Naive thymus-derived CD4-positive, alpha-beta T cell (primary cell): ENCODE data around the gene FITM1. TPM values are rescaled to one million over a fixed set of nuclear protein-coding genes. Genes with fewer than 3 reads are reported as not detected.

Source experiments
- ATAC-seq: fragments of 150-1000 bp; cut with Tn5 transposase; 2 replicates; pipeline ENCODE4 v1.10.0; 2021; ENCODE audit warnings: mild to moderate bottlenecking, moderate library complexity
- CTCF ChIA-PET: fragments of 350-600 bp; sonication (Branson Sonifier 250); formaldehyde crosslinking; loops from one replicate; lab custom pipeline; 2021; ENCODE audit warnings: antibody characterized with exemption; lab: Charles Lee
- POLR2A ChIA-PET: fragments of 350-600 bp; sonication (Branson Sonifier 250); formaldehyde crosslinking; loops from one replicate; lab custom pipeline; 2021; ENCODE audit warnings: antibody characterized with exemption, inconsistent platforms; lab: Charles Lee
- DNase-seq, 9 donors: peaks; one replicate each; pipeline versions ENCODE4 v3.0.0 to v3.0.0-alpha.2; 2020 to 2022; ENCODE audit warnings: mixed read lengths in 1 of 9
- H3K27ac ChIP-seq: one replicate; pipeline ENCODE4 v1.7.0; 2013; ENCODE audit warnings: mild to moderate bottlenecking, low read depth, low read length, moderate library complexity
- H3K27me3 ChIP-seq, 2 donors: one replicate each; pipeline ENCODE4 v1.7.0; 2013; ENCODE audit warnings: low read length in 2 of 2, mild to moderate bottlenecking in 2 of 2, moderate library complexity in 2 of 2; ENCODE audit not compliant: control insufficient read depth in 2 of 2, insufficient read depth in 2 of 2
- H3K36me3 ChIP-seq, 3 experiments: 1 replicate in 2 of 3; 2 replicates in 1 of 3; pipeline ENCODE4 v1.7.0; 2013; ENCODE audit warnings: low read length in 3 of 3, mild to moderate bottlenecking in 3 of 3, moderate library complexity in 1 of 3; ENCODE audit not compliant: insufficient read depth in 3 of 3, control insufficient read depth in 2 of 3
- H3K4me1 ChIP-seq, 2 donors: one replicate each; pipeline ENCODE4 v1.7.0; 2013; ENCODE audit warnings: low read length in 2 of 2, mild to moderate bottlenecking in 2 of 2, moderate library complexity in 1 of 2; ENCODE audit not compliant: control insufficient read depth in 2 of 2, insufficient read depth in 2 of 2
- H3K4me3 ChIP-seq: 2 replicates; pipeline ENCODE4 v1.7.0; 2013; ENCODE audit warnings: mild to moderate bottlenecking, low read length
- H3K9me3 ChIP-seq, 3 experiments: 1 replicate in 2 of 3; 2 replicates in 1 of 3; pipeline ENCODE4 v1.7.0; 2013; ENCODE audit warnings: low read length in 3 of 3; ENCODE audit not compliant: control insufficient read depth in 2 of 3
- H3K27ac Mint-ChIP-seq, 9 donors: one replicate each; pipeline ENCODE4 v1.8.0; 2020 to 2022; ENCODE audit warnings: mixed read lengths in 9 of 9, mild to moderate bottlenecking in 8 of 9, moderate library complexity in 5 of 9, inconsistent platforms in 2 of 9
- H3K27me3 Mint-ChIP-seq, 5 donors: one replicate each; pipeline ENCODE4 v1.8.0; 2021 to 2022; ENCODE audit warnings: mixed read lengths in 5 of 5, mild to moderate bottlenecking in 1 of 5
- H3K36me3 Mint-ChIP-seq, 5 donors: one replicate each; pipeline ENCODE4 v1.8.0; 2020 to 2022; ENCODE audit warnings: mixed read lengths in 5 of 5, mild to moderate bottlenecking in 3 of 5, inconsistent platforms in 1 of 5
- H3K4me1 Mint-ChIP-seq, 7 donors: one replicate each; pipeline ENCODE4 v1.8.0; 2020 to 2022; ENCODE audit warnings: mixed read lengths in 7 of 7, mild to moderate bottlenecking in 3 of 7, inconsistent platforms in 1 of 7
- H3K4me3 Mint-ChIP-seq, 10 donors: one replicate each; pipeline ENCODE4 v1.8.0; 2020 to 2022; ENCODE audit warnings: mild to moderate bottlenecking in 10 of 10, mixed read lengths in 10 of 10, moderate library complexity in 6 of 10, inconsistent platforms in 2 of 10
- H3K9me3 Mint-ChIP-seq, 11 donors: one replicate each; pipeline ENCODE4 v1.8.0; 2020 to 2022; ENCODE audit warnings: mixed read lengths in 11 of 11, mild to moderate bottlenecking in 4 of 11, inconsistent platforms in 1 of 11, moderate library complexity in 1 of 11
- intact Hi-C, 2 donors: fragments of 100-400 bp; cut with micrococcal nuclease; formaldehyde crosslinking; loops; one replicate each; pipeline ENCODE4 v1.15.1; 2023
- polyA plus RNA-seq, 2 donors: library from polyadenylated mRNA; unstranded; fragments of 300-500 nt; fragmentation: Illumina TruSeq; gene quantifications; one replicate each; pipeline ENCODE4 v1.2.3, GENCODE V29; 2021
- total RNA-seq, 6 experiments: library from RNA in 5 of 6; stranded (reverse) in 5 of 6; gene quantifications; 1 replicate in 5 of 6; 2 replicates in 1 of 6; pipeline ENCODE4 v1.2.3 and lab custom pipeline; 2021 to 2026

The FITM1 gene
- total and polyA plus RNA-seq, 7 experiments from 2014 or later, result 0.48 to 4.3 (median 1.8) TPM

- DNase-seq (no peak), ATAC-seq (no peak)
- Mint-ChIP-seq H3K4me3 (no peak overlapping the region), H3K9me3 (no peaks in the 10 kb centered on the region), H3K4me1 (peaks cover under 1 to 26% (median 18%) of the 10 kb centered on the region in 7 donors), H3K36me3 (peaks cover 0 to 39% (median 4%) of the 10 kb centered on the region in 5 donors), H3K27ac (peak overlapping the region in 1 of 9 donors; percentile 81), H3K27me3 (no peaks in the 10 kb centered on the region)
- Histone ChIP-seq H3K9me3 (no peaks in the 10 kb centered on the region), H3K27me3 (no peaks in the 10 kb centered on the region), H3K4me3 (no peak overlapping the region), H3K36me3 (peaks cover 0 to 57% (median 13%) of the 10 kb centered on the region in 3 experiments), H3K4me1 (peaks cover 0 to 7% of the 10 kb centered on the region in 2 donors), H3K27ac (no peak overlapping the region)
- ChIA-PET POLR2A (interaction anchor here (0.6 to 1.1 kb wide), 3 partner anchors 12 to 87 kb away, joined by 3 read pairs; partner anchors contain the start of gene IPO4), CTCF (interaction anchor here (0.5 to 0.7 kb wide), 2 partner anchors 62 to 146 kb away, joined by 4 to 8 read pairs; partner anchors contain the start of gene DCAF11)
- intact Hi-C loops, result no loop called here
Measured at GRCh38 chr14:24176599-24176998, 46.1 kb downstream of the FITM1 start.

DNA sequence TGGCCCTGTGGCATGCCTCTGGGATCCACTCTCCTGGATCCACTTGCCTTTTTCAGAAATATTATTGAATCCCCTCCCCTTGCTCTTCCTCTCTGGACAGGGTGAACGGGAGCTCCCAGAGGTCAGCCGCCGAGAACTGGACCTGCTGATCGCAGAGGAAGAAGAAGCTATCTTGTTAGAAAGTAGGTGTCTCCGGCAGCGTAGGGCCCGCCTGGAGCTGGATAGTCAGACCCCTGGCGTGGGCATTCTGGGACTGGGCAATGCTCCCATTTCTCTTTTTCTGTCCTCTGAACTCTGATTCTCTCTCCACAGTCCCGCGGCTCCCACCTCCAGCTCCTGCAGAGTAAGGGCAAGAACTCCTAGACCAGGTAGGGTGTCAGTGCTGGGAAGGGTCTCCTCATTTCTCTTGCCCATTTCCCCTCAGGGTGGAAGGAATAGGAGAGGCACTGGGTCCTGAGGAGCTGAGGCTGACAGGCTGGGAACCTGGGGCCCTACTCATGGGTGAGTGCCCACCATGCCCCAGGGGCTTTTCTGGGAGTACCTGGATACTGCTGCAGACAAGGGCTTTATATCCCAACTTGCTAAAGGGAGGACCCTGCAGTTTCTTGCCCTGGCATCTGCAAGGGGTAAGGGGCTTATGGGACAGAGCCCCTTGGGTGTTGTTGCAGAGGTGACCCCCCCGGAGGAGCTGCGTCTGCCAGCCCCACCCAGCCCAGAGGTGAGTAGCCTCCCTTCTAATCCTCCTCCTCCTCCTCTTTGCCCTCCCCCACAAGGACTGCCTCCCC is 46.8 kb downstream of the FITM1 start:
- no peaks in the 10 kb centered on the region for H3K9me3 Mint-ChIP-seq
- H3K36me3 Mint-ChIP-seq, result peaks cover 0 to 39% (median 4%) of the 10 kb centered on the region in 5 donors
- CTCF ChIA-PET, result interaction anchor here (0.5 kb wide), 1 partner anchor 146 kb away, joined by 8 read pairs; no protein-coding TSS in a partner anchor
- H3K27me3 ChIP-seq, result no peaks in the 10 kb centered on the region
- POLR2A ChIA-PET, result interaction anchor here (0.9 to 1.1 kb wide), 2 partner anchors 11 to 22 kb away, joined by 3 read pairs; partner anchors contain the start of gene IPO4
- no peaks in the 10 kb centered on the region for H3K9me3 ChIP-seq
- peak overlapping the region in 3 of 9 donors; percentile 69 to 81 (median 72) for H3K27ac Mint-ChIP-seq
- H3K27ac ChIP-seq, result no peak overlapping the region
- ATAC-seq, result no peak
- DNase-seq, result no peak
- peaks cover 0 to 63% (median 13%) of the 10 kb centered on the region in 3 experiments for H3K36me3 ChIP-seq
- no peaks in the 10 kb centered on the region for H3K27me3 Mint-ChIP-seq
- H3K4me3 ChIP-seq, result no peak overlapping the region
- H3K4me3 Mint-ChIP-seq, result no peak overlapping the region
- H3K4me1 Mint-ChIP-seq, result peaks cover 0 to 21% (median 15%) of the 10 kb centered on the region in 7 donors
- intact Hi-C loops, result no loop called here
- peaks cover 0 to 2% of the 10 kb centered on the region in 2 donors for H3K4me1 ChIP-seq

DNA sequence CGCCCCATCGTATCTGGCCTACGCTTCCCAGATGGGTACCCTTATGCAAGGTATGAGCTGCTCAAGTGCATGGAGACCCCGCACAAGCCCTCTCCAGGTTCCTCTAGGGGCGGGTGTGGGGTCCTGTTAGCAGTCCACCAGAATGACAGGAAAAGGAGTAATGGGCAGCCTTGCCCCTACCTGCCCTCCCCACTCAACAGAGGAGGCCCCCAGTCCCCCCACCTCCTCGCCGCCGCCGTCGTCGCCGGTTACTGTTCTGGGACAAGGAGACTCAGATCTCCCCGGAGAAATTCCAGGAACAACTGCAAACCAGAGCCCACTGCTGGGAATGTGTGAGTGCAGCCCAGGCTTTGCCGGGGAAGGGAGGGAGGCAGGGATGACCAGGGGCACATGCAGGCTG is 47.4 kb downstream of the FITM1 start:
- peaks cover 0 to 20% (median 12%) of the 10 kb centered on the region in 7 donors for H3K4me1 Mint-ChIP-seq
- intact Hi-C loops, result no loop called here
- peaks cover 0 to 2% (median 0%) of the 10 kb centered on the region in 11 donors for H3K9me3 Mint-ChIP-seq
- Histone ChIP-seq H3K4me3 (no peak overlapping the region), H3K4me1 (no peaks in the 10 kb centered on the region), H3K36me3 (peaks cover 0 to 70% (median 15%) of the 10 kb centered on the region in 3 experiments), H3K27ac (no peak overlapping the region), H3K27me3 (no peaks in the 10 kb centered on the region), H3K9me3 (no peaks in the 10 kb centered on the region)
- peaks cover 0 to 38% (median 4%) of the 10 kb centered on the region in 5 donors for H3K36me3 Mint-ChIP-seq
- H3K27ac Mint-ChIP-seq, result peak overlapping the region in 1 of 9 donors; percentile 24
- ATAC-seq (no peak), DNase-seq (no peak)
- H3K27me3 Mint-ChIP-seq, result no peaks in the 10 kb centered on the region
- no peak overlapping the region for H3K4me3 Mint-ChIP-seq
- POLR2A ChIA-PET, result interaction anchor here (2.7 kb wide), 1 partner anchor 11 kb away, joined by 9 read pairs; the partner anchor contains the start of gene IPO4
- CTCF ChIA-PET, result no interaction called here

GRCh38 chr14:24178399-24179178 is 48.1 kb downstream of the FITM1 start:
- H3K27ac Mint-ChIP-seq, result peak overlapping the region in 2 of 9 donors; percentile 32 to 75
- no peaks in the 10 kb centered on the region for H3K9me3 ChIP-seq
- no peaks in the 10 kb centered on the region for H3K27me3 Mint-ChIP-seq
- intact Hi-C loops, result no loop called here
- H3K4me3 Mint-ChIP-seq, result no peak overlapping the region
- no peak overlapping the region for H3K4me3 ChIP-seq
- POLR2A ChIA-PET, result interaction anchor here (0.6 to 2.7 kb wide), 4 partner anchors 10 to 63 kb away, joined by 3 to 9 read pairs (median 4); partner anchors contain the start of gene IPO4
- peaks cover 0 to 18% (median 5%) of the 10 kb centered on the region in 7 donors for H3K4me1 Mint-ChIP-seq
- DNase-seq, result no peak
- H3K27me3 ChIP-seq, result no peaks in the 10 kb centered on the region
- CTCF ChIA-PET, result no interaction called here
- peaks cover 0 to 77% (median 20%) of the 10 kb centered on the region in 3 experiments for H3K36me3 ChIP-seq
- peaks cover 0 to 2% (median 0%) of the 10 kb centered on the region in 11 donors for H3K9me3 Mint-ChIP-seq
- ATAC-seq, result no peak
- H3K4me1 ChIP-seq, result no peaks in the 10 kb centered on the region
- H3K27ac ChIP-seq, result no peak overlapping the region
- peaks cover 0 to 35% (median 4%) of the 10 kb centered on the region in 5 donors for H3K36me3 Mint-ChIP-seq

GRCh38 chr14:24179294-24179960 is 49.0 kb downstream of the FITM1 start:
- Histone ChIP-seq H3K27ac (no peak overlapping the region), H3K4me1 (no peaks in the 10 kb centered on the region), H3K9me3 (no peaks in the 10 kb centered on the region), H3K36me3 (peaks cover 0 to 83% (median 20%) of the 10 kb centered on the region in 3 experiments), H3K4me3 (no peak overlapping the region), H3K27me3 (no peaks in the 10 kb centered on the region)
- POLR2A ChIA-PET, result interaction anchor here (0.6 to 2.7 kb wide), 4 partner anchors 10 to 63 kb away, joined by 3 to 9 read pairs (median 4); partner anchors contain the start of gene IPO4
- H3K4me1 Mint-ChIP-seq, result peaks cover 0 to 17% (median 4%) of the 10 kb centered on the region in 7 donors
- DNase-seq (no peak), ATAC-seq (no peak)
- H3K27me3 Mint-ChIP-seq, result no peaks in the 10 kb centered on the region
- CTCF ChIA-PET, result no interaction called here
- H3K36me3 Mint-ChIP-seq, result peaks cover 0 to 34% (median 4%) of the 10 kb centered on the region in 5 donors
- H3K27ac Mint-ChIP-seq, result peak overlapping the region in 5 of 9 donors; percentile 32 to 75 (median 59)
- H3K9me3 Mint-ChIP-seq, result peaks cover 0 to 2% (median 0%) of the 10 kb centered on the region in 11 donors
- no peak overlapping the region for H3K4me3 Mint-ChIP-seq
- intact Hi-C loops, result no loop called here
